ENCODE results near the gene NSG1. TPM values are rescaled to one million over a fixed set of nuclear protein-coding genes. Genes with fewer than 3 reads are reported as not detected.

NSG1 gene
- total RNA-seq, 1 donor from 2014 or later, result 218 TPM

Other genes with a start within 250 kb of the NSG1 start
- not detected for gene OTOP1, start 160.2 kb upstream of the NSG1 start, total RNA-seq
- gene TMEM128, start 138.9 kb upstream of the NSG1 start, total RNA-seq, result 44.3 TPM
- gene LYAR, start 96.9 kb upstream of the NSG1 start, total RNA-seq, result 9.4 TPM
- 8.4 TPM for gene ZBTB49, start 96.9 kb upstream of the NSG1 start, total RNA-seq
- gene STX18, start 154.9 kb downstream of the NSG1 start, total RNA-seq, result 15.4 TPM

All from occipital lobe (tissue), 1 donor.